ENCODE measurements around the gene PABPN1L. TPM values are rescaled to one million over a fixed set of nuclear protein-coding genes. Genes with fewer than 3 reads are reported as not detected.
A peak's percentile ranks its signal among the peaks of the same experiment; 100 is the strongest.

Gene PABPN1L
- total and polyA plus RNA-seq, 7 donors, result not detected

DNA sequence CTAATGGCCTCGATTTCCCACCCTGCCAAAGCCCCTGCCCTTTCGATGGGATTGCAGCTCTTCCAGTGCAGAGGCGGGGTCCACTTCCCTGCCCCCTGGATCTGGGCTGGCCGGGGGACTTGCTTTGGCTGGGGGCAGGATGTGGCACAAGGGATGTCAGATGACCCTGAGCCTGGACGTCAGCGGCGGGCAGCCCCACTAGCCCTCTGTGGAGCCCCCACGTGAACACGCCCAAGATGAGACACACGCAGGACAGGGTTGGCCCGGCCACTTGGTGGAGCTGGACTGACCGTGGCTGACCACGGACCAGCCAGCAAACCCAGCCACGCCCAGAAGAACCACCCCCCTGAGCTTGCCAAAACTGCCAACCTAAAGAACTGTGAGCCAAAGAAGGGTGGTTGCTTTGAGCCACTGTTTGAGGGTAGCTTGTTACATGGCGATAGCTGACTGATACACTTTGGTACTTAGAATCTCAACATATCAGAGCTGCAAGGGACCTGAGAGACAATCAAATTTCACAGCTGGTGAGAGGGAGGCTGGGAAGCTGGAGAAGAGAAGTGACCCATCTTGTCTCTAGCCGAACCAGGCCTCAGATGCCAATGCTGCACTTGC is 46.6 kb upstream of the PABPN1L start:
- no peak for ATAC-seq
- Histone ChIP-seq H3K36me3 (ENCODE audit: insufficient read depth in 1 of 2, low read depth in 1 of 2) (no peaks in the 10 kb centered on the region), H3K4me1 (no peaks in the 10 kb centered on the region), H3K27me3 (ENCODE audit: insufficient read depth in 3 of 3, low read length in 2 of 3) (peaks cover 0 to 3% (median 0%) of the 10 kb centered on the region in 3 donors), H3K27ac (no peak overlapping the region), H3K4me3 (no peak overlapping the region), H3K9me3 (no peaks in the 10 kb centered on the region)
- 94 to 96% (median 95%) methylated on average over 15 to 16 of the region's 16 CpGs for WGBS, 3 donors
- intact Hi-C loops (cut with DNase I), result loop anchor here in 1 of 2 donors (10.0 kb wide), 1 partner anchor 98 kb away; the partner anchor contains the start of gene APRT
- TF ChIP-seq, protein P1, sequence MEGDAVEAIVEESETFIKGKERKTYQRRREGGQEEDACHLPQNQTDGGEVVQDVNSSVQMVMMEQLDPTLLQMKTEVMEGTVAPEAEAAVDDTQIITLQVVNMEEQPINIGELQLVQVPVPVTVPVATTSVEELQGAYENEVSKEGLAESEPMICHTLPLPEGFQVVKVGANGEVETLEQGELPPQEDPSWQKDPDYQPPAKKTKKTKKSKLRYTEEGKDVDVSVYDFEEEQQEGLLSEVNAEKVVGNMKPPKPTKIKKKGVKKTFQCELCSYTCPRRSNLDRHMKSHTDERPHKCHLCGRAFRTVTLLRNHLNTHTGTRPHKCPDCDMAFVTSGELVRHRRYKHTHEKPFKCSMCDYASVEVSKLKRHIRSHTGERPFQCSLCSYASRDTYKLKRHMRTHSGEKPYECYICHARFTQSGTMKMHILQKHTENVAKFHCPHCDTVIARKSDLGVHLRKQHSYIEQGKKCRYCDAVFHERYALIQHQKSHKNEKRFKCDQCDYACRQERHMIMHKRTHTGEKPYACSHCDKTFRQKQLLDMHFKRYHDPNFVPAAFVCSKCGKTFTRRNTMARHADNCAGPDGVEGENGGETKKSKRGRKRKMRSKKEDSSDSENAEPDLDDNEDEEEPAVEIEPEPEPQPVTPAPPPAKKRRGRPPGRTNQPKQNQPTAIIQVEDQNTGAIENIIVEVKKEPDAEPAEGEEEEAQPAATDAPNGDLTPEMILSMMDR (IDR thresholded peaks at IDR 0.05), result no peak
- no peak for DNase-seq

DNA sequence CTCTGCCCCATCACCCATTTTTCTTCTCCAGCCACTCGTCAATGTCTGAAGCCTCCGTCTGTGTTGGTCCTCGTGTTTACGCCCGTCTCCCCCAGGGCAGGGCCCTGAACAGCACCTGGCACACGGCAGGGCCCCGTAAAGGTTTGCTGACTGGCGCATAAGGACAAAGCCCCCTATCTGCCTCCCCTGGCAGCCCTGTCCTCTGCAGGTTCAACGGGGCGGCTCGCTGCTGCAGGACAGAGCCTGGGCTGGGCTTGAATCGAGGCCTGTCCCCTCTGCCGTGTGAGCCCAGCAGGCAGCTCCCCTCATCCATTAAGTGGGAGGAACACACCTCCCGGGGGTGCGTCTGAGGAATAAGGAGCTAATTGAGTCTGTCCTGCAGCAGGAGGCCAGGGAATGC is 46.1 kb upstream of the PABPN1L start:
- Histone ChIP-seq H3K27ac (no peak overlapping the region), H3K36me3 (ENCODE audit: insufficient read depth in 1 of 2, low read depth in 1 of 2) (no peaks in the 10 kb centered on the region), H3K27me3 (ENCODE audit: insufficient read depth in 3 of 3, low read length in 2 of 3) (peaks cover 0 to 3% (median 0%) of the 10 kb centered on the region in 3 donors), H3K4me3 (no peak overlapping the region), H3K9me3 (no peaks in the 10 kb centered on the region), H3K4me1 (no peaks in the 10 kb centered on the region)
- DNase-seq (no peak), ATAC-seq (no peak)
- intact Hi-C loops (cut with DNase I), result loop anchor here in 1 of 2 donors (10.0 kb wide), 1 partner anchor 98 kb away; the partner anchor contains the start of gene APRT
- 91 to 100% (median 92%) methylated on average over 15 of the region's 15 CpGs for whole genome bisulfite sequencing, 3 donors
- TF ChIP-seq, protein P1 (IDR thresholded peaks at IDR 0.05), result no peak

DNA sequence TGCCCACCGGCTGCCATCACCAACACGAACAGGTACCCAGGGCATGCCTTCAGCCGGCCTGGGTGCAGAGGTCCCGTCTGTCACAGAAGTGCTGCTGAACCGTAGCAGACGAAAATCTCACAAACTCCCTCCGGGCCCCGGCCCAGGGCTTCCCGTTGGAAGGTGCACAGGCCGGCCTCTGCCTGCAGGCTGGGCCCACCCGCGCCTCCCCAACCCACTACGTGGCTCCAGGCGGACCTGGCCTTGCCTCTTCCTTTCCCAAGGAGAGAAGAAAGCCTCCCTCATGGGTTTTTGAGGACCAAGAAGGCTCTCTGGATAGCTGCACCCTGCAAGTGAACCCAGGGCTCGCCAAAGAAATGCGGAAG is 45.5 kb upstream of the PABPN1L start:
- no peaks in the 10 kb centered on the region for H3K4me1 ChIP-seq
- no peak for ATAC-seq

DNA sequence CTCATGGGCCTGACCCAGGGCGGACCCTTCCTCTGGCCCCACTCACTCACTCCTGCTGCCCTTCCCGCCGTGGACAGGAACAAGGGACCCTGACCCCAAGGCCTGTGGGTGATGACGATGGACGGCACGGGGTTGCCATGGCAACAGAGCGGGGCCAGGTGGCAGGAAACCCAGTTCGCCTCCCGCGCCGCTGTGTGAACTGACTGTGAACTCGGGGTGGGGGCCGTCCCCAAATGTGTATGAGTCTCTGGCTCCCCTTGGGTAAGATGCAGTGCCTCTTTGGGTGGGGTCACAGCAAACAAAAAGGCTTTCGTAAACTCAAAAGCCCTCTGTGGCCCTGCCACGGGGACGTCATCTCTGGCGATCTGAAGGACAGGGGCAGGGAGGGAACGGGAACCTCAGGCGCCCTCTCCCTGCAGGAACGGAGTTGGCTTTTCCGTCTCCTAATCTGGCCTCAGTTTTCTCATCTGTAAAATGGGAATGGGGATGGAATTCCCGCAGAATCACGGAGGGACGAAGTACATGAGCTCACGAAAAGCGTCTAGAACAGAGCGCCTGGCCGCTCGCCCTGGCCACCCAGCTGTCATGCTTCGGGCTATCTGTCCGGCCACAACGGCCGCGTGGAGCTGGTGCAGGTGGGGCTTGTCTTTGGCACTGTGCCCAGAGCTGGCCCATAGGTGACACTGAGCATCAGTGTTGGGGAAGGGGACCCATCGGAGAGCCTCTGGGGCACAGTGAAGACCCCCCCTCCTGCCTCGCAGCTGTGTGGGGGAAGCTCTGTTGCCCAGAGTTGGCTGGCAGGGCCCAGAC is 44.9 kb upstream of the PABPN1L start:
- no peaks in the 10 kb centered on the region for H3K4me1 ChIP-seq
- intact Hi-C loops (cut with DNase I), result loop anchor here in 1 of 2 donors (10.0 kb wide), 1 partner anchor 97 kb away; the partner anchor contains the start of gene APRT
- H3K27me3 ChIP-seq (ENCODE audit: insufficient read depth in 3 of 3, low read length in 2 of 3), result peaks cover 0 to 3% (median 0%) of the 10 kb centered on the region in 3 donors
- peak overlapping the region; percentile 36 for H3K27ac ChIP-seq
- H3K36me3 ChIP-seq (ENCODE audit: insufficient read depth in 1 of 2, low read depth in 1 of 2), result no peaks in the 10 kb centered on the region
- no peak for ATAC-seq
- H3K9me3 ChIP-seq, result no peaks in the 10 kb centered on the region
- DNase-seq, result no peak
- TF ChIP-seq, protein P1 (IDR thresholded peaks at IDR 0.05), result no peak
- WGBS, 3 donors, result 52 to 69% (median 61%) methylated on average over 35 to 36 of the region's 36 CpGs
- H3K4me3 ChIP-seq, result no peak overlapping the region

More for the DNA sequence above, 45.5 kb upstream of the PABPN1L start:
- DNase-seq, result no peak
- intact Hi-C loops (cut with DNase I), result loop anchor here in 1 of 2 donors (10.0 kb wide), 1 partner anchor 97 kb away; the partner anchor contains the start of gene APRT
- 86 to 93% (median 90%) methylated on average over 16 of the region's 16 CpGs for WGBS, 3 donors
- H3K27ac ChIP-seq, result no peak overlapping the region
- H3K9me3 ChIP-seq, result no peaks in the 10 kb centered on the region
- no peaks in the 10 kb centered on the region for H3K36me3 ChIP-seq (ENCODE audit: insufficient read depth in 1 of 2, low read depth in 1 of 2)
- H3K27me3 ChIP-seq (ENCODE audit: insufficient read depth in 3 of 3, low read length in 2 of 3), result peaks cover 0 to 3% (median 0%) of the 10 kb centered on the region in 3 donors
- TF ChIP-seq, protein P1 (IDR thresholded peaks at IDR 0.05), result no peak
- no peak overlapping the region for H3K4me3 ChIP-seq

All from psoas muscle (tissue), 8 donors.